ENCODE data around the gene CD163.
"Not testable (repeated sequence)": the region's sequence is repeated elsewhere in the genome, so short reads cannot be mapped to it uniquely, and the experiment has no call there.

The CD163 gene

GRCh38 chr12:7444537-7444936 is 59.0 kb downstream of the CD163 start:
- DNase-seq (ENCODE audit: insufficient read length): no peak
- no peak for FAIRE-seq
- TF ChIP-seq POLR2A (IDR thresholded peaks at IDR 0.05; ENCODE audit: low read depth, low read length) (no peak), TAF1 (IDR thresholded peaks at IDR 0.05; ENCODE audit: borderline replicate concordance, low read depth, low read length) (no peak), POLR2AphosphoS5 (IDR thresholded peaks at IDR 0.05; ENCODE audit: low read depth, low read length) (no peak)

- TF ChIP-seq POLR2A (IDR thresholded peaks at IDR 0.05; ENCODE audit: low read depth, low read length) (no peak), TAF1 (IDR thresholded peaks at IDR 0.05; ENCODE audit: borderline replicate concordance, low read depth, low read length) (no peak), POLR2AphosphoS5 (IDR thresholded peaks at IDR 0.05; ENCODE audit: low read depth, low read length) (no peak)
- DNase-seq (ENCODE audit: insufficient read length): no peak
- no peak for FAIRE-seq
These were observed 59.5 kb downstream of the CD163 start, which contains the start of gene CD163L1 for GRCh38 chr12:7444076-7444475. Gene CD163L1 (minus strand): TSS chr12:7444153. CDS start chr12:7444127, 26 bp downstream.

GRCh38 chr12:7441216-7441615 is 62.4 kb downstream of the CD163 start:
- FAIRE-seq: no peak
- TF ChIP-seq TAF1 (IDR thresholded peaks at IDR 0.05; ENCODE audit: borderline replicate concordance, low read depth, low read length): no peak
- TF ChIP-seq POLR2AphosphoS5 (IDR thresholded peaks at IDR 0.05; ENCODE audit: low read depth, low read length): no peak
- no peak for TF ChIP-seq POLR2A (IDR thresholded peaks at IDR 0.05; ENCODE audit: low read depth, low read length)
- no peak for DNase-seq (ENCODE audit: insufficient read length)

- DNase-seq (ENCODE audit: insufficient read length) (no peak), FAIRE-seq (no peak)
- TF ChIP-seq POLR2AphosphoS5 (IDR thresholded peaks at IDR 0.05; ENCODE audit: low read depth, low read length) (no peak), TAF1 (IDR thresholded peaks at IDR 0.05; ENCODE audit: borderline replicate concordance, low read depth, low read length) (no peak), POLR2A (IDR thresholded peaks at IDR 0.05; ENCODE audit: low read depth, low read length) (no peak)
These were observed 63.7 kb downstream of the CD163 start for GRCh38 chr12:7439579-7440505.

GRCh38 chr12:7438291-7438995 is 65.1 kb downstream of the CD163 start:
- FAIRE-seq: not testable (repeated sequence)

GRCh38 chr12:7437494-7437893 is 66.1 kb downstream of the CD163 start:
- not testable (repeated sequence) for DNase-seq (ENCODE audit: insufficient read length); FAIRE-seq

More at GRCh38 chr12:7438291-7438995, 65.1 kb downstream of the CD163 start:
- not testable (repeated sequence) for DNase-seq (ENCODE audit: insufficient read length)

GRCh38 chr12:7434670-7435069 is 68.9 kb downstream of the CD163 start:
- no peak for DNase-seq (ENCODE audit: insufficient read length)
- TF ChIP-seq POLR2AphosphoS5 (IDR thresholded peaks at IDR 0.05; ENCODE audit: low read depth, low read length) (no peak), POLR2A (IDR thresholded peaks at IDR 0.05; ENCODE audit: low read depth, low read length) (no peak), TAF1 (IDR thresholded peaks at IDR 0.05; ENCODE audit: borderline replicate concordance, low read depth, low read length) (no peak)
- no peak for FAIRE-seq

GRCh38 chr12:7433276-7433822 is 70.2 kb downstream of the CD163 start:
- FAIRE-seq: no peak
- DNase-seq (ENCODE audit: insufficient read length): no peak
- no peak for TF ChIP-seq TAF1 (IDR thresholded peaks at IDR 0.05; ENCODE audit: borderline replicate concordance, low read depth, low read length)
- TF ChIP-seq POLR2AphosphoS5 (IDR thresholded peaks at IDR 0.05; ENCODE audit: low read depth, low read length): no peak
- no peak for TF ChIP-seq POLR2A (IDR thresholded peaks at IDR 0.05; ENCODE audit: low read depth, low read length)

- TF ChIP-seq POLR2A (IDR thresholded peaks at IDR 0.05; ENCODE audit: low read depth, low read length) (no peak), TAF1 (IDR thresholded peaks at IDR 0.05; ENCODE audit: borderline replicate concordance, low read depth, low read length) (no peak), POLR2AphosphoS5 (IDR thresholded peaks at IDR 0.05; ENCODE audit: low read depth, low read length) (no peak)
- DNase-seq (ENCODE audit: insufficient read length) (no peak), FAIRE-seq (no peak)
These were observed 71.4 kb downstream of the CD163 start for GRCh38 chr12:7431993-7432685.
